HG02970 (cell line): ENCODE results near the gene SNX20.

Source experiments
- ATAC-seq: cut with Tn5 transposase; IDR thresholded peaks from one replicate; pipeline ENCODE4 v1.9.1; 2021; ENCODE audit warnings: mild to moderate bottlenecking, moderate library complexity, moderate number of reproducible peaks; ENCODE audit not compliant: unreplicated experiment, low FRiP score

The SNX20 gene

DNA sequence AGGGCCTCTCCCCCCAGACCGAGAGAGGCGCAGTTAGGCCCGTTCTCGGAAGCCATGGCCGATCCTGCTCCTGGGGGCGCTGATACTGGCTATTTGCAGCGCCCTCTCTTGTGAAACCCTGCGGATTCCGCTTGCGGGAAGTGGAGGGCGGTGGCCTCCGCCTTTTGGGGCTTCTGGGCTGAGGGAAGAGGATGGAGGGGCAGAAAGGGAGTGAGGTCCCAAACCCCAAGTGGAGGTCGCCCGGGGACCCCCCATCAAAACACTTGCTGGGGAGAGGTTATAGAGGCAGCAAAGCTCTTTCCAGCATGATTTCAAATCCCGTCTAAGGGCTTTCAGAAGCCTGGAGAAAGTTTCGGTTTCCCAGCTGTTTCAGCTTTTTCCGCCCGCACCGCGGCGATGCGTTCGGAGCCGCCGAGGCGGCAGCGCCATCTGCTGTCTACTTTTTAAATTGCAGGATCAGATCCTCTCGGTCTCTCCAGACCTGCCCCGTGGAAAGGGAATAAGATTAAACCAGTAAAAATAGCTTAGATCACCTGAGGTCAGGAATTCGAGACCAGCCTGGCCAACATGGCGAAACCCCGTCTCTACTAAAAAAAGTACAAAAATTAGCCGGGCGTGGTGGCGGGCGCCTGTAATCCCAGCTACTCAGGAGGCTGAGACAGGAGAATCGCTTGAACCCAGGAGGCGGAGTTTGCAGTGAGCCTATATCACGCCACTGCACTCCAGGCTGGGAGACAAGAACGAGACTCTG, 15.8 kb downstream of the SNX20 start:
- ATAC-seq: no peak

DNA sequence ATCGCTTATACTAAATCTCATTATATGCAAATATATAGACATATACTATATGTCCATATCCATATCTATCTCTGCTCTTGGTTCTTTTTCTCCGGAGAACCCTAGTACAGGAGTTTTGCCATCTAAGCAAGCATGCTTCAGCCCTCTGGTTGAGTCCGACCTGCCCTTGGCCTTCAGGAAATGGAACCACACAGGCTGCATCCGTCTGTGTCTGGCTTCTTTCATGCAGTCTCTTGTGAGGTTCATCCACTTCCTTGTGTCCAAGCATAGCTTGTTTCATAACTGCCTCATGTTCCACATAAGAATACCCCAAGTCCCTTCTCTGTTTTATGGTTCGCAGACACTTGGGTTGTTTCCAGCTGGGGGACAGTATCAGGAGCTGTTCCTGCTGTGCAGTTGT, 16.8 kb downstream of the SNX20 start:
- no peak for ATAC-seq

GRCh38 chr16:50662306-50662940, 18.7 kb downstream of the SNX20 start:
- ATAC-seq: no peak

DNA sequence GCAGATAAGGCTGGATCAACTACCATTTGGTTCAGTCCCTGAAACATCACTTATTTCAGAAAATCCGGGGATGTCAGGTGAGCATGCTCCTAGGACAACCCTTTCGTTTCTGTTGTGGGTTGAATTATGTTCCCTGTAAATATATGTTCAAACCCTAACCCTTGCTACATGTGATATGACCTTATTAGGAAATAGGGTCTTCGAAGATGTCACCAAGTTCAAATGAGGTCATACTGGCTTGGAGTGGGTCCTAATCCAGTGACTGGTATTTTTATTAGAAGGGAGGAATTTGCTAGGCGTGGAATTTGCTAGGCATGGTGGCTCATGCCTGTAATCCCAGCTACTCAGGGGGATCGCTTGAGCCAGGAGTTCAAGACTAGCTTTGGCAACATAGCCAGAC, 21.3 kb downstream of the SNX20 start:
- ATAC-seq: no peak

GRCh38 chr16:50657241-50657640, 23.9 kb downstream of the SNX20 start:
- ATAC-seq: no peak

GRCh38 chr16:50655558-50656055, 25.5 kb downstream of the SNX20 start:
- no peak for ATAC-seq

- ATAC-seq: no peak
Observed at GRCh38 chr16:50653633-50654519, 27.2 kb downstream of the SNX20 start.

- no peak for ATAC-seq
Observed at GRCh38 chr16:50652836-50653425, 28.2 kb downstream of the SNX20 start.

GRCh38 chr16:50651835-50652438, 29.2 kb downstream of the SNX20 start:
- ATAC-seq: no peak

DNA sequence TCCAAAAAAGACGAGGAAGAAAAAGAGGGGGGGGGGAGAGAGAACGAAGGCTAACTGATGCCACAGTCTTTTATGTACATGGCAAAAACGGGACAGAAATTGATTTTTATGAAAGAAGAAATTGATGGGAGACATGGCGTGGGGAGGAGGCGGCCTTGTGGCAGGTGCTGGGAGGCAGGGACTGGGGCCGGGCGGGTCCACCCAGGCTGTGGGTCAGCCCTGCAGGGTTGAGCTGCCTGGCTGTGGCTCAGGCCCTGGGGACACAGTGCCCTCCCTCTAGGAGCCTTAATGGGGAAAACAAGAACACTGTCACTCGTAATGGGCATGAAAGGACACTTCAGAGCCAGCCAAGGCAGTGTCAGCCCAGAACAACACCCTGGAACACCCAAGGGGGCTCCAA, 34.8 kb downstream of the SNX20 start:
- ATAC-seq: no peak

- ATAC-seq: no peak
Observed at GRCh38 chr16:50645563-50646220, 35.4 kb downstream of the SNX20 start.

- ATAC-seq: no peak
Observed at GRCh38 chr16:50644729-50645128, 36.4 kb downstream of the SNX20 start.

DNA sequence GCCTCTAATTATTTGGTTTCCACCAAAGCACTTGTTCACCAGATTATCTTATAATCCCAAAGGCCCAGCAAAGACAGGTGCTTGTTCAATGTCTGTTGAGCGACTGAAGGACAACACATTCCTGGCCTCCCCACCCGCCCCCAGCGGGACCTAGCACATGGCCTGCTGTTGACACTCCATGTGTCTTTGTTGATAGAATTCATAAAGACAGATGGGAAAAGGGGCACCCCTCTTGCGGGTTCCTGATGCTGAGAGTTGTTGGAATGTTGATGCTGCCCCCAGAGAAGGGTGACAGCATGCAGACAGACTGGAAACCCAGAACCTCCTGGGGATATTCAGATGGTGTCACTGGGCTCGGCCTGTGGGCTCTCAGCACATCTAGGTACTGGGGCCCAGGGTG, 36.9 kb downstream of the SNX20 start:
- no peak for ATAC-seq

DNA sequence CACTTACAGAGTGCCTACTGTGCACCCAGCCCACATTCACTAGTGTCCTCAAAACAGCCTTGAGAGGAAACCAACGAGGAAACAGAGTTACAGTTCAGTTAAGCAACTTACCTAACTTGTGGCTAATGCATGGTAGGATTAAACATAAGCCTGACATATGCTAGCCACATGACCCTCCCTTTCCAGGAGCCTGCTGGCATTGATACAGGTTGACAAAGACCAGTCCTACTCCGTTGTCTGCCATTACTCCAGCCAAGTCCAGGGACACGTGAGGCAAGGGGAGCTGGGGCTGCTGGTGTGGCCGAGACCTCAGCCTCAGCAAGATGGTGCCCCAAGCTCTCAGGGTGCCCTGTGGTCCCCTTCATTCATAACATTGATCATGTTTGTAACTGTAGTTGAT, 37.9 kb downstream of the SNX20 start:
- ATAC-seq: no peak

- ATAC-seq: no peak
Observed at GRCh38 chr16:50642349-50642748, 38.8 kb downstream of the SNX20 start.

DNA sequence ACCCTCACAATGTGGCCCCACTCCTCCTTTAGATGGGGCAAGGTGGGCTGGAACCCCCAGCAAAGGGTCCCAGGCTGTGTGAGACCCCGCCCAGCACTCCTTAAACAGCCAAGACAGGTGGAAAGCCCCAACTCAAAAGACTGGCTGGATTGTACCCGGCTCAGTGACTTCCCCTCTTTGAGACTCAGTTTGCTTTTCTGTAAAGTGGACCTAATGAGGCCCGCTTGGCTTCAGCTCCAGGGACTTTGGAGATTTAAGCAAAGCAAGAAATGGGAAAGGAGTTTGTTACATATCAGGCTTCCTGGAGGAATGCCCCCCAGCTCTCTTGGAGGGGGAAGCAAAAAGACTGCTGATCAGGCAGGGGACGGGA, 39.3 kb downstream of the SNX20 start:
- no peak for ATAC-seq

GRCh38 chr16:50640919-50641817, 39.9 kb downstream of the SNX20 start:
- no peak for ATAC-seq

GRCh38 chr16:50640391-50640790, 40.7 kb downstream of the SNX20 start:
- ATAC-seq: no peak
